ENCODE data around the gene TUBA4A. TPM values are rescaled to one million over a fixed set of nuclear protein-coding genes. Genes with fewer than 3 reads are reported as not detected.

Gene TUBA4A
- total and polyA plus RNA-seq, 2 experiments from 2014 or later, result 4.7 to 10.5 TPM

GRCh38 chr2:219249203-219249980 is 4.3 kb downstream of the TUBA4A start:
- peak; percentile 88 for DNase-seq (ENCODE audit: low spot score)
- peaks cover 22% of the 10 kb centered on the region for H3K79me2 ChIP-seq
- TF ChIP-seq EZH2 (IDR thresholded peaks at IDR 0.05; ENCODE audit: borderline replicate concordance) (no peak), EZH2phosphoT487 (IDR thresholded peaks at IDR 0.05; ENCODE audit: low read depth, severe bottlenecking, unreplicated experiment) (no peak), CTCF (IDR thresholded peaks at IDR 0.05; ENCODE audit: poor library complexity) (no peak)
- peaks cover 56% of the 10 kb centered on the region for H3K4me1 ChIP-seq (ENCODE audit: insufficient read depth)
- peaks cover 22% of the 10 kb centered on the region for H3K27me3 ChIP-seq
- peak overlapping the region; percentile 97 for H3K27ac ChIP-seq
- peak overlapping the region; percentile 62 for H3K4me2 ChIP-seq
- WGBS (ENCODE audit: low lambda C conversion rate, missing lambda C conversion rate), result 17% methylated on average over 7 of the region's 7 CpGs
- H3K36me3 ChIP-seq (replicated peaks; ENCODE audit: insufficient read depth, low read depth), result no peaks in the 10 kb centered on the region
- H3K9me2 ChIP-seq (replicated peaks; ENCODE audit: insufficient read depth), result no peaks in the 10 kb centered on the region
- no peaks in the 10 kb centered on the region for H4K20me1 ChIP-seq (ENCODE audit: insufficient read depth, poor library complexity, severe bottlenecking)
- no peak overlapping the region for H2AFZ ChIP-seq
- no peak overlapping the region for H3K4me3 ChIP-seq
- no peaks in the 10 kb centered on the region for H3K9me3 ChIP-seq (ENCODE audit: low read depth)

GRCh38 chr2:219248845-219249202 is 4.9 kb downstream of the TUBA4A start:
- H3K27me3 ChIP-seq, result peaks cover 17% of the 10 kb centered on the region
- no peak overlapping the region for H2AFZ ChIP-seq
- TF ChIP-seq EZH2 (IDR thresholded peaks at IDR 0.05; ENCODE audit: borderline replicate concordance), result no peak
- TF ChIP-seq CTCF (IDR thresholded peaks at IDR 0.05; ENCODE audit: poor library complexity), result no peak
- no peak for TF ChIP-seq EZH2phosphoT487 (IDR thresholded peaks at IDR 0.05; ENCODE audit: low read depth, severe bottlenecking, unreplicated experiment)
- no peaks in the 10 kb centered on the region for H4K20me1 ChIP-seq (ENCODE audit: insufficient read depth, poor library complexity, severe bottlenecking)
- H3K79me2 ChIP-seq, result peaks cover 22% of the 10 kb centered on the region
- no peaks in the 10 kb centered on the region for H3K9me3 ChIP-seq (ENCODE audit: low read depth)
- peak overlapping the region; percentile 62 for H3K4me2 ChIP-seq
- H3K27ac ChIP-seq, result peak overlapping the region; percentile 97
- no peaks in the 10 kb centered on the region for H3K36me3 ChIP-seq (replicated peaks; ENCODE audit: insufficient read depth, low read depth)
- H3K4me3 ChIP-seq, result no peak overlapping the region
- no peak for DNase-seq (ENCODE audit: low spot score)
- no peaks in the 10 kb centered on the region for H3K9me2 ChIP-seq (replicated peaks; ENCODE audit: insufficient read depth)
- 78% methylated on average over 2 of the region's 2 CpGs for WGBS (ENCODE audit: low lambda C conversion rate, missing lambda C conversion rate)
- H3K4me1 ChIP-seq (ENCODE audit: insufficient read depth), result peaks cover 51% of the 10 kb centered on the region

DNA sequence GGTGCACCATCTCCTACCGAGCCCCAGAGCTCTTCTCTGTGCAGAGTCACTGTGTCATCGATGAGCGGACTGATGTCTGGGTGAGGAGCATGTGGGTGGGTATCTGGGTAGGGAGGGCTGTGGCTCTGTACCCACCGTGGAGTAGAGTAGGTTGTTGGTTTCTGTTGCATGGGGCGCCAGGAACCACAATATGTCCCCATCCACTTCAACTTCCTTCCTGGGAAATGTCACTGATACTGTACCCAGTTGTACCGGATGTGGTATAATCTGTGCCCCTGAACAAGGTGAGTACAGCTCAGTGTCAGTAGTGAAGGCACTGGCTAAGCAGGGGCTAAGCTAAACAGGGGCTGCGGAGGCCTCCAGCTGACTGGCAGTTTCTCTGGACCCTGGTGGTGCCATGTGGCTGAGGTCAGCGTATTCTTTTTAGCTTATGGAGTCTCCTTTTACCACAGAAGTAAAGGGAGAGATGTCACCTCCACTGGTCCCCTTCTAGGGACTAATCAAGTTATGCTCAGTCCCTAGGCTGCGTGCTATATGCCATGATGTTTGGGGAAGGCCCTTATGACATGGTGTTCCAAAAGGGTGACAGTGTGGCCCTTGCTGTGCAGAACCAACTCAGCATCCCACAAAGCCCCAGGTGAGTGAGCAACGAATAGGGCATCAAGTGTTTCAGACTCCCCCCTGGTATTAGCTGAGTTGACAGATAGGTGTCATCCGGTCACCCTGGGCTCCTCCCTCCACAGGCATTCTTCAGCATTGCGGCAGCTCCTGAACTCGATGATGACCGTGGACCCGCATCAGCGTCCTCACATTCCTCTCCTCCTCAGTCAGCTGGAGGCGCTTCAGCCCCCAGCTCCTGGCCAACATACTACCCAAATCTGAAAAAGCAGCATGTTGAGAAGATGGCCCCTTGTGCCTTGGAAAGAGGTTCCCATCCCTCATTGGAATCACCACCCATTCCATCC is 5.8 kb downstream of the TUBA4A start:
- H3K27ac ChIP-seq, result peak overlapping the region; percentile 97
- H3K4me1 ChIP-seq (ENCODE audit: insufficient read depth), result peaks cover 44% of the 10 kb centered on the region
- H3K9me3 ChIP-seq (ENCODE audit: low read depth), result no peaks in the 10 kb centered on the region
- H3K9me2 ChIP-seq (replicated peaks; ENCODE audit: insufficient read depth), result no peaks in the 10 kb centered on the region
- H3K79me2 ChIP-seq, result peaks cover 22% of the 10 kb centered on the region
- peaks cover 10% of the 10 kb centered on the region for H3K27me3 ChIP-seq
- peak overlapping the region; percentile 62 for H3K4me2 ChIP-seq
- no peak for DNase-seq (ENCODE audit: low spot score)
- no peak overlapping the region for H2AFZ ChIP-seq
- WGBS (ENCODE audit: low lambda C conversion rate, missing lambda C conversion rate), result 93% methylated on average over 17 of the region's 17 CpGs
- H3K36me3 ChIP-seq (replicated peaks; ENCODE audit: insufficient read depth, low read depth), result no peaks in the 10 kb centered on the region
- H3K4me3 ChIP-seq, result no peak overlapping the region
- TF ChIP-seq EZH2 (IDR thresholded peaks at IDR 0.05; ENCODE audit: borderline replicate concordance), result no peak
- TF ChIP-seq CTCF (IDR thresholded peaks at IDR 0.05; ENCODE audit: poor library complexity), result no peak
- TF ChIP-seq EZH2phosphoT487 (IDR thresholded peaks at IDR 0.05; ENCODE audit: low read depth, severe bottlenecking, unreplicated experiment), result no peak
- H4K20me1 ChIP-seq (ENCODE audit: insufficient read depth, poor library complexity, severe bottlenecking), result no peaks in the 10 kb centered on the region

Measured in hepatocyte (in vitro differentiated cells).